ENCODE results near the gene DEF6. TPM values are rescaled to one million over a fixed set of nuclear protein-coding genes. Genes with fewer than 3 reads are reported as not detected.

DEF6 gene
- total and polyA plus RNA-seq, 4 donors: 1.0 to 6.3 (median 2.5) TPM

DNA sequence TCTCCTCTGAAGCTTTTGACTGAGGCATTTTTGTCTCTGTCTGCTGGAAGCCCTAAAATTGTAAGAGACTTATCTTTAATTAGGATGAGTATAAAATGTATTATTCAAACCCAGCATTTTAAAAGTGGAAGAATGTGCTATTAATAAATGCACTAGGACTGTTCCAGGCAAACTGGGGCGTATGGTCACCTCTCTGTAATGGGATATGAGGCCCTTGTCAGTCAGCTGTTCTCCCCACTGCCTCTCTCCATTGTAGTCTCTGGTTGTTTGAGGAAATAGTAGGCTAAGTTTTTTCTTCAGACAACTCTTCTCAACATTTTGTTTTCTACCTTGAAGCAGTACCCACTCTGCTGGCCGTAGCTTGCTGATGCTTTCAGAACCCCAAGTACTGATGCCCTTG, 14.3 kb upstream of the DEF6 start:
- Histone ChIP-seq H3K27ac (ENCODE audit: low read depth in 1 of 2, low read length in 2 of 2) (no peak overlapping the region), H3K4me3 (ENCODE audit: low read depth in 1 of 3, low read length in 3 of 3) (no peak overlapping the region), H3K4me1 (ENCODE audit: control insufficient read depth in 4 of 4, insufficient read depth in 4 of 4, low read length in 3 of 4) (no peaks in the 10 kb centered on the region), H3K9ac (ENCODE audit: low read depth in 1 of 2, low read length in 2 of 2) (no peak overlapping the region), H3K9me3 (ENCODE audit: control insufficient read depth in 4 of 4, low read length in 3 of 4) (no peaks in the 10 kb centered on the region), H3K27me3 (ENCODE audit: control insufficient read depth in 4 of 4, insufficient read depth in 4 of 4, low read length in 3 of 4) (no peaks in the 10 kb centered on the region), H3K36me3 (ENCODE audit: control insufficient read depth in 4 of 4, insufficient read depth in 3 of 4, low read depth in 1 of 4, low read length in 3 of 4) (peaks cover 12 to 60% (median 37%) of the 10 kb centered on the region in 4 donors)
- 92% methylated on average over 2 of the region's 2 CpGs for WGBS
- DNase-seq (ENCODE audit: low spot score): no peak
- no peak for TF ChIP-seq YY1 (IDR thresholded peaks at IDR 0.05)
- TF ChIP-seq FOXA2 (IDR thresholded peaks at IDR 0.05): no peak
- TF ChIP-seq, protein P1, sequence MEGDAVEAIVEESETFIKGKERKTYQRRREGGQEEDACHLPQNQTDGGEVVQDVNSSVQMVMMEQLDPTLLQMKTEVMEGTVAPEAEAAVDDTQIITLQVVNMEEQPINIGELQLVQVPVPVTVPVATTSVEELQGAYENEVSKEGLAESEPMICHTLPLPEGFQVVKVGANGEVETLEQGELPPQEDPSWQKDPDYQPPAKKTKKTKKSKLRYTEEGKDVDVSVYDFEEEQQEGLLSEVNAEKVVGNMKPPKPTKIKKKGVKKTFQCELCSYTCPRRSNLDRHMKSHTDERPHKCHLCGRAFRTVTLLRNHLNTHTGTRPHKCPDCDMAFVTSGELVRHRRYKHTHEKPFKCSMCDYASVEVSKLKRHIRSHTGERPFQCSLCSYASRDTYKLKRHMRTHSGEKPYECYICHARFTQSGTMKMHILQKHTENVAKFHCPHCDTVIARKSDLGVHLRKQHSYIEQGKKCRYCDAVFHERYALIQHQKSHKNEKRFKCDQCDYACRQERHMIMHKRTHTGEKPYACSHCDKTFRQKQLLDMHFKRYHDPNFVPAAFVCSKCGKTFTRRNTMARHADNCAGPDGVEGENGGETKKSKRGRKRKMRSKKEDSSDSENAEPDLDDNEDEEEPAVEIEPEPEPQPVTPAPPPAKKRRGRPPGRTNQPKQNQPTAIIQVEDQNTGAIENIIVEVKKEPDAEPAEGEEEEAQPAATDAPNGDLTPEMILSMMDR (IDR thresholded peaks at IDR 0.05; ENCODE audit: low read depth, low read length, missing input control): no peak
- TF ChIP-seq EGR1 (IDR thresholded peaks at IDR 0.05; ENCODE audit: low read depth in 2 of 2): no peak
- no peak for TF ChIP-seq HNF4G (IDR thresholded peaks at IDR 0.05)
- no peak for TF ChIP-seq TAF1 (conservative IDR thresholded peaks at IDR 0.05)
- TF ChIP-seq FOXA1 (IDR thresholded peaks at IDR 0.05): no peak
- TF ChIP-seq RXRA (IDR thresholded peaks at IDR 0.05): no peak
- TF ChIP-seq GABPA (IDR thresholded peaks at IDR 0.05 in 1 of 2, conservative IDR thresholded peaks at IDR 0.05 in 1 of 2): no peak
- TF ChIP-seq, protein P2, sequence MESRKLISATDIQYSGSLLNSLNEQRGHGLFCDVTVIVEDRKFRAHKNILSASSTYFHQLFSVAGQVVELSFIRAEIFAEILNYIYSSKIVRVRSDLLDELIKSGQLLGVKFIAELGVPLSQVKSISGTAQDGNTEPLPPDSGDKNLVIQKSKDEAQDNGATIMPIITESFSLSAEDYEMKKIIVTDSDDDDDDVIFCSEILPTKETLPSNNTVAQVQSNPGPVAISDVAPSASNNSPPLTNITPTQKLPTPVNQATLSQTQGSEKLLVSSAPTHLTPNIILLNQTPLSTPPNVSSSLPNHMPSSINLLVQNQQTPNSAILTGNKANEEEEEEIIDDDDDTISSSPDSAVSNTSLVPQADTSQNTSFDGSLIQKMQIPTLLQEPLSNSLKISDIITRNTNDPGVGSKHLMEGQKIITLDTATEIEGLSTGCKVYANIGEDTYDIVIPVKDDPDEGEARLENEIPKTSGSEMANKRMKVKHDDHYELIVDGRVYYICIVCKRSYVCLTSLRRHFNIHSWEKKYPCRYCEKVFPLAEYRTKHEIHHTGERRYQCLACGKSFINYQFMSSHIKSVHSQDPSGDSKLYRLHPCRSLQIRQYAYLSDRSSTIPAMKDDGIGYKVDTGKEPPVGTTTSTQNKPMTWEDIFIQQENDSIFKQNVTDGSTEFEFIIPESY (IDR thresholded peaks at IDR 0.05): no peak
- no peak for TF ChIP-seq RAD21 (IDR thresholded peaks at IDR 0.05)
- TF ChIP-seq NR2F2 (IDR thresholded peaks at IDR 0.05): no peak

DNA sequence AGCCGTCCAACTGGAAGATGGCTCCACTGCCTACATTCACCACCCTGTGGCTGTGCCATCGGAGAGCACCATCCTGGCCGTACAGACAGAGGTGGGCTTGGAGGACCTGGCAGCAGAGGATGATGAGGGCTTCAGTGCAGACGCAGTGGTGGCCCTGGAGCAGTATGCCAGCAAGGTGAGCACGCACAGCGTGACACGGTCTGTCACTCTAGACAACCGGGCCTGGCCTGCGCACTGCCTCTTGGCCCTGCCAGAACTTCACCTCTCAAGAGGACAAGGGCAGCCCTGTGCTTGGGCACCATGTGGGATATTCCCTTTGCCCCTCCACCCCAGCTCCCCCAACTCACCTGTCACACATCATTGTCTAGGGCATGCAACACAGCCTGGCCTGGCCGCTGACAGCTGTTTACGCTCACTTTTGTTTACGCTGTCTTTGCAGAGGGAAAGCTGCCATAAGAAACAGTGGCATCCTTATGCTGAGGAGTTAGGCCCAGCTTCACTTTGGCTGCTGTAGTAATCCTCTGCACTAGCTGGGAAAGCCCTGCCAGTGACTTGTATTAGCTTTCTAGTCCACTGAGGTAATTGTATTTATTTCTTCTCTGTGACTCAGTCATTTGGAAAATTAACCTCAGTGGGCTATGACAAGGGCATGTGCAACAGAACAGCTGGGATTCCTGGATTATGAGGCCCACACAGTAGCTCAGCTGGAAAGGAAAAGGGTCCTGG, 9.8 kb upstream of the DEF6 start:
- no peaks in the 10 kb centered on the region for H3K27me3 ChIP-seq (ENCODE audit: control insufficient read depth in 4 of 4, insufficient read depth in 4 of 4, low read length in 3 of 4)
- no peak overlapping the region for H3K9ac ChIP-seq (ENCODE audit: low read depth in 1 of 2, low read length in 2 of 2)
- H3K4me3 ChIP-seq (ENCODE audit: low read depth in 1 of 3, low read length in 3 of 3): no peak overlapping the region
- H3K9me3 ChIP-seq (ENCODE audit: control insufficient read depth in 4 of 4, low read length in 3 of 4): no peaks in the 10 kb centered on the region
- TF ChIP-seq SP1 (IDR thresholded peaks at IDR 0.05) (no peak), JUND (IDR thresholded peaks at IDR 0.05) (no peak), YY1 (IDR thresholded peaks at IDR 0.05) (no peak), HNF4G (IDR thresholded peaks at IDR 0.05) (no peak), RAD21 (IDR thresholded peaks at IDR 0.05) (no peak), GABPA (IDR thresholded peaks at IDR 0.05 in 1 of 2, conservative IDR thresholded peaks at IDR 0.05 in 1 of 2) (no peak), NR2F2 (IDR thresholded peaks at IDR 0.05) (no peak)
- TF ChIP-seq, protein P1 (IDR thresholded peaks at IDR 0.05; ENCODE audit: low read depth, low read length, missing input control): no peak
- TF ChIP-seq, protein P3, sequence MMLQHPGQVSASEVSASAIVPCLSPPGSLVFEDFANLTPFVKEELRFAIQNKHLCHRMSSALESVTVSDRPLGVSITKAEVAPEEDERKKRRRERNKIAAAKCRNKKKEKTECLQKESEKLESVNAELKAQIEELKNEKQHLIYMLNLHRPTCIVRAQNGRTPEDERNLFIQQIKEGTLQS (IDR thresholded peaks at IDR 0.05): no peak
- TF ChIP-seq, protein P4, sequence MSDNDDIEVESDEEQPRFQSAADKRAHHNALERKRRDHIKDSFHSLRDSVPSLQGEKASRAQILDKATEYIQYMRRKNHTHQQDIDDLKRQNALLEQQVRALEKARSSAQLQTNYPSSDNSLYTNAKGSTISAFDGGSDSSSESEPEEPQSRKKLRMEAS (IDR thresholded peaks at IDR 0.05): no peak
- TF ChIP-seq, protein P2 (IDR thresholded peaks at IDR 0.05): no peak
- H3K27ac ChIP-seq (ENCODE audit: low read depth in 1 of 2, low read length in 2 of 2): no peak overlapping the region
- no peak for DNase-seq (ENCODE audit: low spot score)
- 93% methylated on average over 12 of the region's 12 CpGs for WGBS
- H3K36me3 ChIP-seq (ENCODE audit: control insufficient read depth in 4 of 4, insufficient read depth in 3 of 4, low read depth in 1 of 4, low read length in 3 of 4): peaks cover 14 to 85% (median 57%) of the 10 kb centered on the region in 4 donors
- no peaks in the 10 kb centered on the region for H3K4me1 ChIP-seq (ENCODE audit: control insufficient read depth in 4 of 4, insufficient read depth in 4 of 4, low read length in 3 of 4)

All from liver (tissue), 9 donors.